B cell (primary cell): ENCODE measurements around the gene ALDH1A1. TPM values are rescaled to one million over a fixed set of nuclear protein-coding genes. Genes with fewer than 3 reads are reported as not detected.

Experiments
- ATAC-seq: fragments of 200-7000 bp; cut with Tn5 transposase; one replicate; pipeline ENCODE4 v1.10.0; 2021; ENCODE audit warnings: low read depth, mild to moderate bottlenecking, moderate number of reproducible peaks, moderate library complexity
- CTCF ChIA-PET: fragments of 350-600 bp; sonication (Branson Sonifier 250); formaldehyde crosslinking; loops from one replicate; lab custom pipeline; 2021; ENCODE audit warnings: antibody characterized with exemption, inconsistent platforms; lab: Charles Lee
- POLR2A ChIA-PET: fragments of 350-600 bp; sonication (Branson Sonifier 250); formaldehyde crosslinking; loops from one replicate; lab custom pipeline; 2021; ENCODE audit warnings: antibody characterized with exemption; lab: Charles Lee
- DNase-seq: peaks from one replicate; pipeline ENCODE4 v3.0.0; 2013
- H2AFZ ChIP-seq: 2 replicates; pipeline ENCODE4 v1.6.1; 2012; ENCODE audit warnings: mild to moderate bottlenecking, low read depth, low read length; ENCODE audit not compliant: insufficient read depth, poor library complexity, severe bottlenecking
- H3K27ac ChIP-seq, 2 donors: 1 replicate in 1 of 2; 2 replicates in 1 of 2; pipeline ENCODE4 v1.5.1; 2012 to 2013; ENCODE audit warnings: low read length in 2 of 2, mild to moderate bottlenecking in 2 of 2, moderate library complexity in 1 of 2
- H3K27me3 ChIP-seq, 4 experiments: fragments of 200-600 bp in 1 of 4; sonication (generic) in 1 of 4; replicated peaks in 1 of 4; 1 replicate in 2 of 4; 2 replicates in 2 of 4; pipeline versions ENCODE4 v1.6.1 to v1.7.0; 2013 to 2016; ENCODE audit warnings: low read length in 3 of 4, mild to moderate bottlenecking in 2 of 4, mixed read lengths in 1 of 4, moderate library complexity in 1 of 4; ENCODE audit not compliant: insufficient read depth in 4 of 4, control insufficient read depth in 3 of 4; ENCODE audit errors: control extremely low read depth in 1 of 4
- H3K36me3 ChIP-seq, 2 experiments: replicated peaks in 1 of 2; 1 replicate in 1 of 2; 2 replicates in 1 of 2; pipeline versions ENCODE4 v1.6.1 to v1.7.1; 2013; ENCODE audit warnings: low read length in 1 of 2; ENCODE audit not compliant: insufficient read depth in 2 of 2, control insufficient read depth in 1 of 2; ENCODE audit errors: control extremely low read depth in 1 of 2, extremely low read depth in 1 of 2
- H3K4me1 ChIP-seq, 2 donors: fragments of 200-600 bp in 1 of 2; sonication (generic) in 1 of 2; 1 replicate in 1 of 2; 2 replicates in 1 of 2; pipeline versions ENCODE4 v1.5.1 to v1.6.1; 2013 to 2017; ENCODE audit warnings: low read length in 2 of 2; ENCODE audit not compliant: control insufficient read depth in 2 of 2, insufficient read depth in 2 of 2
- H3K4me2 ChIP-seq: replicated peaks from 2 replicates; pipeline ENCODE3; 2012; ENCODE audit warnings: mild to moderate bottlenecking, low read depth, low read length; ENCODE audit not compliant: poor library complexity, severe bottlenecking
- H3K4me3 ChIP-seq, 5 experiments: fragments of 200-600 bp in 1 of 5; sonication (generic) in 1 of 5; 1 replicate in 3 of 5; 2 replicates in 2 of 5; pipeline versions ENCODE4 v1.5.1 to v1.7.0; 2011 to 2016; ENCODE audit warnings: low read length in 4 of 5, mild to moderate bottlenecking in 4 of 5, low read depth in 2 of 5, control low read depth in 1 of 5, moderate library complexity in 1 of 5; ENCODE audit not compliant: insufficient read depth in 1 of 5; ENCODE audit errors: control extremely low read depth in 1 of 5, extremely low read depth in 1 of 5
- H3K79me2 ChIP-seq: fragments of 200-600 bp; sonication (generic); one replicate; pipeline ENCODE4 v1.6.0; 2016; ENCODE audit warnings: low read length; ENCODE audit not compliant: control insufficient read depth, insufficient read depth
- H3K9ac ChIP-seq: fragments of 200-600 bp; sonication (generic); 2 replicates; pipeline ENCODE4 v1.6.1; 2017; ENCODE audit warnings: mild to moderate bottlenecking, low read length, moderate library complexity
- H3K9me3 ChIP-seq, 3 donors: one replicate each; pipeline versions ENCODE4 v1.6.1 to v1.7.1; 2013; ENCODE audit warnings: low read length in 2 of 3; ENCODE audit not compliant: control insufficient read depth in 2 of 3, insufficient read depth in 1 of 3; ENCODE audit errors: control extremely low read depth in 1 of 3
- H4K20me1 ChIP-seq: 2 replicates; pipeline ENCODE4 v1.6.0; 2012; ENCODE audit warnings: mild to moderate bottlenecking, low read length; ENCODE audit not compliant: insufficient read depth, control insufficient read depth, poor library complexity, severe bottlenecking
- H3K27ac Mint-ChIP-seq: one replicate; pipeline ENCODE4 v1.8.0; 2021; ENCODE audit warnings: mixed read lengths
- H3K27me3 Mint-ChIP-seq: one replicate; pipeline ENCODE4 v1.8.0; 2021; ENCODE audit warnings: mixed read lengths
- H3K4me1 Mint-ChIP-seq: one replicate; pipeline ENCODE4 v1.8.0; 2021; ENCODE audit warnings: mixed read lengths
- H3K4me3 Mint-ChIP-seq: one replicate; pipeline ENCODE4 v1.8.0; 2021; ENCODE audit warnings: mixed read lengths
- H3K9me3 Mint-ChIP-seq: one replicate; pipeline ENCODE4 v1.8.0; 2022; ENCODE audit warnings: mixed read lengths; ENCODE audit not compliant: insufficient read depth
- EZH2 ChIP-seq: IDR thresholded peaks from 2 replicates; pipeline ENCODE4 v1.6.1; 2012; ENCODE audit warnings: borderline replicate concordance, low read depth, mild to moderate bottlenecking, moderate library complexity, low read length; ENCODE audit not compliant: insufficient read depth, poor library complexity, severe bottlenecking
- WGBS: methylation state at CpG from one replicate; pipeline ENCODE4 v1.1.5; 2013; ENCODE audit warnings: missing lambda C conversion rate; ENCODE audit not compliant: insufficient coverage; 5-methylcytosine and 5-hydroxymethylcytosine counted together
- intact Hi-C: fragments of 100-400 bp; cut with micrococcal nuclease; formaldehyde crosslinking; loops from one replicate; pipeline ENCODE4 v1.10.0; 2022
- polyA minus RNA-seq: library from RNA; depleted of rRNA, polyadenylated mRNA; stranded (reverse); fragments of >200 nt; gene quantifications from 2 replicates; pipeline ENCODE4 v1.2.3, GENCODE V29; 2012
- polyA plus RNA-seq: library from polyadenylated mRNA; depleted of rRNA; stranded (reverse); fragments of >200 nt; gene quantifications from 2 replicates; pipeline ENCODE4 v1.2.3, GENCODE V29; 2012
- total RNA-seq, 2 donors: library from RNA; stranded (reverse); fragments of 120-200 nt in 1 of 2; gene quantifications; 1 replicate in 1 of 2; 2 replicates in 1 of 2; pipeline versions ENCODE4 v1.2.3 to v1.2.4, GENCODE V29; 2013 to 2022
- TF ChIP-seq, protein P1 (sequence below): fragments of 200-600 bp; IDR thresholded peaks from one replicate; pipeline ENCODE4 v1.8.0; 2022; ENCODE audit warnings: antibody characterized with exemption, mild to moderate bottlenecking

ALDH1A1 gene
- total RNA-seq = not detected in 2 replicates
- total RNA-seq (2013) = 2.9 TPM
- polyA plus RNA-seq = 0.06 and 0.43 TPM in 2 replicates
- 0.51 and 0.64 TPM in 2 replicates for polyA minus RNA-seq

GRCh38 chr9:72952914-72953313 is at the start of gene ALDH1A1:
ALDH1A1 (minus strand) TSS chr9:72953053; CDS start chr9:72953000, 53 bp downstream.
- H3K4me1 ChIP-seq = peaks cover 14 to 24% of the 10 kb centered on the region in 2 donors
- peak within 1 kb of the TSS; percentile 7 for H2AFZ ChIP-seq
- H3K79me2 ChIP-seq = no peaks in the 10 kb centered on the region
- peaks cover 0 to 10% (median 2%) of the 10 kb centered on the region in 4 experiments for H3K27me3 ChIP-seq
- Mint-ChIP-seq H3K4me1 (peaks cover 19% of the 10 kb centered on the region), H3K4me3 (peak within 1 kb of the TSS; percentile 62), H3K27ac (no peak within 1 kb of the TSS), H3K9me3 (peaks cover 4% of the 10 kb centered on the region), H3K27me3 (peaks cover 13% of the 10 kb centered on the region)
- DNase-seq (peak; percentile 29), ATAC-seq (peak; percentile 21)
- peak within 1 kb of the TSS; percentile 1 for H3K9ac ChIP-seq
- intact Hi-C loops = no loop called here
- H4K20me1 ChIP-seq = no peaks in the 10 kb centered on the region
- ChIA-PET CTCF (no interaction called here), POLR2A (no interaction called here)
- no peak within 1 kb of the TSS for H3K27ac ChIP-seq
- H3K4me3 ChIP-seq = peak within 1 kb of the TSS in 2 of 5 experiments; percentile 1 to 30
- no peaks in the 10 kb centered on the region for H3K9me3 ChIP-seq
- 4% methylated on average over 3 of the region's 9 CpGs for WGBS
- H3K36me3 ChIP-seq = no peaks in the 10 kb centered on the region
- H3K4me2 ChIP-seq = peak within 1 kb of the TSS; percentile 37
- TF ChIP-seq, protein P1, sequence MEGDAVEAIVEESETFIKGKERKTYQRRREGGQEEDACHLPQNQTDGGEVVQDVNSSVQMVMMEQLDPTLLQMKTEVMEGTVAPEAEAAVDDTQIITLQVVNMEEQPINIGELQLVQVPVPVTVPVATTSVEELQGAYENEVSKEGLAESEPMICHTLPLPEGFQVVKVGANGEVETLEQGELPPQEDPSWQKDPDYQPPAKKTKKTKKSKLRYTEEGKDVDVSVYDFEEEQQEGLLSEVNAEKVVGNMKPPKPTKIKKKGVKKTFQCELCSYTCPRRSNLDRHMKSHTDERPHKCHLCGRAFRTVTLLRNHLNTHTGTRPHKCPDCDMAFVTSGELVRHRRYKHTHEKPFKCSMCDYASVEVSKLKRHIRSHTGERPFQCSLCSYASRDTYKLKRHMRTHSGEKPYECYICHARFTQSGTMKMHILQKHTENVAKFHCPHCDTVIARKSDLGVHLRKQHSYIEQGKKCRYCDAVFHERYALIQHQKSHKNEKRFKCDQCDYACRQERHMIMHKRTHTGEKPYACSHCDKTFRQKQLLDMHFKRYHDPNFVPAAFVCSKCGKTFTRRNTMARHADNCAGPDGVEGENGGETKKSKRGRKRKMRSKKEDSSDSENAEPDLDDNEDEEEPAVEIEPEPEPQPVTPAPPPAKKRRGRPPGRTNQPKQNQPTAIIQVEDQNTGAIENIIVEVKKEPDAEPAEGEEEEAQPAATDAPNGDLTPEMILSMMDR = no peak
- no peak for TF ChIP-seq EZH2

DNA sequence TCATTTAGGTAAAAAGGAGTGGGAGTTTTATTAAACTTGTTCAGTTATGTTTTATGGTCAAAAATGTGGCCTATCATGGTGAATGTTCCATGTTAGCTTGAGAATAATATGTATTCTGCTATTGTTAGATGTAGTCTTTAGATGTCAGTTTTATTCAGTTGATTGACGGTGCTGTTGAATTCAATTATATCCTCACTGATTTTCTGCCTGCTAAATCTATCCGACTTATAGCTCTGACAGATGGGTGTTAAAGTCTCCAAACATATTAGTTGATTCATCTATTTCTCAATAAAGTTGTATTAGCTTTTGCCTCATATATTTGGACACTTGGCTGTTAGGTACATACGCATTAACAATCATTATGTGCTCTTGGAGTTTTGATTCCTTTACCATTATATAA is 49.0 kb upstream of the ALDH1A1 start:
- ChIA-PET POLR2A (no interaction called here), CTCF (no interaction called here)
- H3K27me3 Mint-ChIP-seq = peaks cover 14% of the 10 kb centered on the region
- WGBS = no CpG with 5 or more reads among the region's 3 CpGs
- H3K9me3 ChIP-seq = no peaks in the 10 kb centered on the region
- no peak for TF ChIP-seq EZH2
- TF ChIP-seq, protein P1 = no peak
- H3K4me2 ChIP-seq = no peak overlapping the region
- H4K20me1 ChIP-seq = no peaks in the 10 kb centered on the region
- H3K79me2 ChIP-seq = no peaks in the 10 kb centered on the region
- no peaks in the 10 kb centered on the region for H3K9me3 Mint-ChIP-seq
- H3K27me3 ChIP-seq = peaks cover 0 to under 1% (median 0%) of the 10 kb centered on the region in 4 experiments
- intact Hi-C loops = no loop called here
- no peaks in the 10 kb centered on the region for H3K4me1 ChIP-seq
- H3K36me3 ChIP-seq = no peaks in the 10 kb centered on the region
- H2AFZ ChIP-seq = no peak overlapping the region
- ATAC-seq (no peak), DNase-seq (no peak)
- no peak overlapping the region for H3K27ac Mint-ChIP-seq
- no peak overlapping the region for H3K27ac ChIP-seq
- peaks cover 5% of the 10 kb centered on the region for H3K4me1 Mint-ChIP-seq
- no peak overlapping the region for H3K4me3 ChIP-seq
- no peak overlapping the region for H3K4me3 Mint-ChIP-seq
- no peak overlapping the region for H3K9ac ChIP-seq
